Panc1 (cell line): ENCODE measurements around the gene H1-8. TPM values are rescaled to one million over a fixed set of nuclear protein-coding genes. Genes with fewer than 3 reads are reported as not detected.

Experiments
- ATAC-seq: fragments of 200-7000 bp; cut with Tn5 transposase; 2 replicates; pipeline ENCODE4 v1.9.1; 2020; ENCODE audit warnings: mild to moderate bottlenecking, moderate library complexity
- BruUV-seq: library from RNA; stranded (reverse); fragments of 400-500 nt; replicated peaks from 2 replicates; lab custom pipeline; 2021; lab: Mats Ljungman, UMichigan
- CTCF ChIA-PET: fragments of 300-600 bp; sonication (Branson Sonifier 250); formaldehyde crosslinking; loops from one replicate; lab custom pipeline; 2022; ENCODE audit warnings: antibody characterized with exemption; lab: Charles Lee
- POLR2A ChIA-PET: fragments of 300-600 bp; sonication (Branson Sonifier 250); formaldehyde crosslinking; loops from one replicate; lab custom pipeline; 2022; ENCODE audit warnings: antibody characterized with exemption; lab: Charles Lee
- DNase-seq: peaks from one replicate; pipeline ENCODE4 v3.0.0-alpha.2; 2010; ENCODE audit warnings: low read depth, low spot score
- H3K27ac ChIP-seq: 2 replicates; pipeline ENCODE4 v1.5.1; 2011; ENCODE audit warnings: mild to moderate bottlenecking, low read length, inconsistent platforms
- H3K27me3 ChIP-seq: fragments of 200-500 bp; sonication (Bioruptor generic); 2 replicates; pipeline ENCODE4 v1.6.0; 2014; ENCODE audit warnings: low read length, inconsistent platforms; ENCODE audit not compliant: control insufficient read depth, insufficient read depth
- H3K36me3 ChIP-seq: fragments of 200-500 bp; sonication (Bioruptor generic); 2 replicates; pipeline ENCODE4 v1.5.1; 2014; ENCODE audit warnings: inconsistent platforms, mild to moderate bottlenecking, low read length, moderate library complexity; ENCODE audit not compliant: control insufficient read depth, insufficient read depth
- H3K4me1 ChIP-seq: 2 replicates; pipeline ENCODE4 v1.5.1; 2011; ENCODE audit warnings: inconsistent platforms, mild to moderate bottlenecking, low read length, moderate library complexity; ENCODE audit not compliant: control insufficient read depth, insufficient read depth
- H3K4me3 ChIP-seq, 2 experiments: 2 replicates each; pipeline ENCODE4 v1.5.1; 2011 to 2012; ENCODE audit warnings: low read depth in 2 of 2, low read length in 2 of 2, mild to moderate bottlenecking in 2 of 2, inconsistent platforms in 1 of 2, moderate library complexity in 1 of 2
- H3K9me3 ChIP-seq: fragments of 200-500 bp; sonication (Bioruptor generic); 2 replicates; pipeline ENCODE4 v1.5.1; 2014; ENCODE audit warnings: low read depth, mild to moderate bottlenecking, inconsistent platforms, low read length, moderate library complexity; ENCODE audit not compliant: control insufficient read depth, insufficient read depth
- POLR2AphosphoS5 ChIP-seq: IDR thresholded peaks from 2 replicates; pipeline ENCODE4 v1.6.1; 2012; ENCODE audit warnings: mild to moderate bottlenecking, low read depth, low read length, moderate library complexity
- REST ChIP-seq, 2 experiments: IDR thresholded peaks; 2 replicates each; pipeline ENCODE4 v1.6.1; 2011 to 2012; ENCODE audit warnings: low read depth in 2 of 2, control low read depth in 1 of 2, low read length in 1 of 2, mild to moderate bottlenecking in 1 of 2, moderate library complexity in 1 of 2; ENCODE audit not compliant: insufficient read depth in 1 of 2
- SIN3A ChIP-seq: IDR thresholded peaks from 2 replicates; pipeline ENCODE4 v1.6.1; 2012; ENCODE audit warnings: low read depth, mild to moderate bottlenecking, low read length, moderate library complexity, borderline replicate concordance; ENCODE audit not compliant: insufficient read depth
- TCF7L2 ChIP-seq: IDR thresholded peaks from 2 replicates; pipeline ENCODE4 v1.6.1; 2011; ENCODE audit warnings: mild to moderate bottlenecking, low read depth, low read length, inconsistent platforms
- in situ Hi-C: cut with HindIII; loops from 2 replicates; pipeline ENCODE4 v1.10.0; 2016; ENCODE audit warnings: low sequenced_read_pairs, low pct_unique_long_range_greater_than_20kb
- intact Hi-C: fragments of 100-400 bp; cut with micrococcal nuclease; formaldehyde crosslinking; loops from one replicate; pipeline ENCODE4 v1.10.0; 2022; ENCODE audit not compliant: unreplicated experiment
- total RNA-seq: library from RNA; stranded (reverse); gene quantifications from one replicate; pipeline ENCODE4 v1.2.1, GENCODE V29; 2021; ENCODE audit not compliant: unreplicated experiment
- TF ChIP-seq, protein P1 (sequence below): fragments of 450-650 bp; IDR thresholded peaks from 2 replicates; pipeline ENCODE4 v1.5.1; 2017; ENCODE audit warnings: mild to moderate bottlenecking

H1-8 gene
- total RNA-seq, 1 experiment from 2014 or later, result not detected

GRCh38 chr3:129531699-129532098 is 11.3 kb upstream of the H1-8 start:
- no peak for TF ChIP-seq POLR2AphosphoS5
- no peak for TF ChIP-seq TCF7L2
- TF ChIP-seq SIN3A, result no peak
- no peak for TF ChIP-seq REST (IDR thresholded peaks at IDR 0.05; ENCODE audit: insufficient read depth in 1 of 2, low read depth in 2 of 2, low read length in 1 of 2)
- TF ChIP-seq, protein P1, sequence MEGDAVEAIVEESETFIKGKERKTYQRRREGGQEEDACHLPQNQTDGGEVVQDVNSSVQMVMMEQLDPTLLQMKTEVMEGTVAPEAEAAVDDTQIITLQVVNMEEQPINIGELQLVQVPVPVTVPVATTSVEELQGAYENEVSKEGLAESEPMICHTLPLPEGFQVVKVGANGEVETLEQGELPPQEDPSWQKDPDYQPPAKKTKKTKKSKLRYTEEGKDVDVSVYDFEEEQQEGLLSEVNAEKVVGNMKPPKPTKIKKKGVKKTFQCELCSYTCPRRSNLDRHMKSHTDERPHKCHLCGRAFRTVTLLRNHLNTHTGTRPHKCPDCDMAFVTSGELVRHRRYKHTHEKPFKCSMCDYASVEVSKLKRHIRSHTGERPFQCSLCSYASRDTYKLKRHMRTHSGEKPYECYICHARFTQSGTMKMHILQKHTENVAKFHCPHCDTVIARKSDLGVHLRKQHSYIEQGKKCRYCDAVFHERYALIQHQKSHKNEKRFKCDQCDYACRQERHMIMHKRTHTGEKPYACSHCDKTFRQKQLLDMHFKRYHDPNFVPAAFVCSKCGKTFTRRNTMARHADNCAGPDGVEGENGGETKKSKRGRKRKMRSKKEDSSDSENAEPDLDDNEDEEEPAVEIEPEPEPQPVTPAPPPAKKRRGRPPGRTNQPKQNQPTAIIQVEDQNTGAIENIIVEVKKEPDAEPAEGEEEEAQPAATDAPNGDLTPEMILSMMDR, result no peak
- ChIA-PET POLR2A (no interaction called here), CTCF (no interaction called here)
- DNase-seq (no peak), ATAC-seq (no peak)
- Histone ChIP-seq H3K27ac (no peak overlapping the region), H3K27me3 (no peaks in the 10 kb centered on the region), H3K36me3 (no peaks in the 10 kb centered on the region), H3K4me1 (no peaks in the 10 kb centered on the region), H3K9me3 (no peaks in the 10 kb centered on the region), H3K4me3 (no peak overlapping the region)
- in situ Hi-C loops (no loop called here), intact Hi-C loops (no loop called here)
- BruUV-seq, result no TSS peak

DNA sequence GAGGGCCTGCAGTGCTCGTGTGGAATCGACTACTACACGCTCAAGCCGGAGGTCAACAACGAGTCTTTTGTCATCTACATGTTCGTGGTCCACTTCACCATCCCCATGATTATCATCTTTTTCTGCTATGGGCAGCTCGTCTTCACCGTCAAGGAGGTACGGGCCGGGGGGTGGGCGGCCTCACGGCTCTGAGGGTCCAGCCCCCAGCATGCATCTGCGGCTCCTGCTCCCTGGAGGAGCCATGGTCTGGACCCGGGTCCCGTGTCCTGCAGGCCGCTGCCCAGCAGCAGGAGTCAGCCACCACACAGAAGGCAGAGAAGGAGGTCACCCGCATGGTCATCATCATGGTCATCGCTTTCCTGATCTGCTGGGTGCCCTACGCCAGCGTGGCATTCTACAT is 10.7 kb upstream of the H1-8 start:
- intact Hi-C loops, result no loop called here
- ChIA-PET POLR2A (no interaction called here), CTCF (no interaction called here)
- Histone ChIP-seq H3K36me3 (no peaks in the 10 kb centered on the region), H3K4me3 (no peak overlapping the region), H3K27me3 (no peaks in the 10 kb centered on the region), H3K4me1 (no peaks in the 10 kb centered on the region), H3K27ac (no peak overlapping the region), H3K9me3 (no peaks in the 10 kb centered on the region)
- DNase-seq, result no peak
- BruUV-seq, result no TSS peak
- in situ Hi-C loops, result no loop called here
- no peak for TF ChIP-seq REST (IDR thresholded peaks at IDR 0.05; ENCODE audit: insufficient read depth in 1 of 2, low read depth in 2 of 2, low read length in 1 of 2)
- TF ChIP-seq POLR2AphosphoS5, result no peak
- no peak for TF ChIP-seq SIN3A
- no peak for TF ChIP-seq TCF7L2
- TF ChIP-seq, protein P1, result no peak
- ATAC-seq, result no peak
